Activated CD4-positive, alpha-beta T cell treated with anti-CD3 and anti-CD28 coated beads, Interleukin-2, amount 50 U/mL, for 1 hour (primary cell): ENCODE data around the gene LY6G6F.

Experiments used
- DNase-seq: peaks from one replicate; pipeline ENCODE4 v3.0.0-alpha.2; 2020

LY6G6F gene

GRCh38 chr6:31727034-31727716 lies 20.5 kb downstream of the LY6G6F start:
- DNase-seq, result no peak

GRCh38 chr6:31727717-31728671 lies 21.3 kb downstream of the LY6G6F start:
- no peak for DNase-seq

GRCh38 chr6:31728767-31729514 lies 22.3 kb downstream of the LY6G6F start, which contains the start of gene DDAH2:
Gene DDAH2, minus strand, starts transcription at chr6:31729299. Its CDS starts 138 bp downstream, at chr6:31729161.
- no peak for DNase-seq

GRCh38 chr6:31729515-31729978 lies 22.9 kb downstream of the LY6G6F start:
- DNase-seq, result peak; percentile 79

GRCh38 chr6:31729979-31730630 lies 23.4 kb downstream of the LY6G6F start:
- DNase-seq, result peak; percentile 59

GRCh38 chr6:31730631-31731086 lies 24.0 kb downstream of the LY6G6F start:
- no peak for DNase-seq

- no peak for DNase-seq
Observed at GRCh38 chr6:31732029-31732428, 25.4 kb downstream of the LY6G6F start.

- DNase-seq, result no peak
Observed at GRCh38 chr6:31733734-31734133, 27.1 kb downstream of the LY6G6F start.

- no peak for DNase-seq
Observed at GRCh38 chr6:31734247-31734820, 27.7 kb downstream of the LY6G6F start.

- peak; percentile 39 for DNase-seq
Observed at GRCh38 chr6:31734821-31735406, 28.2 kb downstream of the LY6G6F start.

- peak; percentile 75 for DNase-seq
Observed at GRCh38 chr6:31736021-31736767, 29.5 kb downstream of the LY6G6F start, which contains the start of gene CLIC1. Gene CLIC1, minus strand, starts transcription at chr6:31736530. Its CDS starts 230 bp downstream, at chr6:31736300.

- no peak for DNase-seq
Observed at GRCh38 chr6:31736768-31737314, 30.2 kb downstream of the LY6G6F start.

GRCh38 chr6:31737315-31737990 lies 30.8 kb downstream of the LY6G6F start:
- no peak for DNase-seq

- peak; percentile 58 for DNase-seq
Observed at GRCh38 chr6:31737991-31738979, 31.6 kb downstream of the LY6G6F start.

- DNase-seq, result peak; percentile 91
Observed at GRCh38 chr6:31739639-31740396, 33.2 kb downstream of the LY6G6F start, which contains the start of gene MSH5. Gene MSH5, plus strand, starts transcription at chr6:31740005. Its CDS starts 462 bp downstream, at chr6:31740467.

- no peak for DNase-seq
Observed at GRCh38 chr6:31740397-31741223, 33.9 kb downstream of the LY6G6F start.

- no peak for DNase-seq
Observed at GRCh38 chr6:31741815-31742214, 35.1 kb downstream of the LY6G6F start.
